ENCODE measurements around the gene USP17L5. TPM values are rescaled to one million over a fixed set of nuclear protein-coding genes. Genes with fewer than 3 reads are reported as not detected.
"Not testable (repeated sequence)": the region's sequence is repeated elsewhere in the genome, so short reads cannot be mapped to it uniquely, and the experiment has no call there.

Gene USP17L5
- polyA plus RNA-seq, 1 donor from 2014 or later, result not detected

DNA sequence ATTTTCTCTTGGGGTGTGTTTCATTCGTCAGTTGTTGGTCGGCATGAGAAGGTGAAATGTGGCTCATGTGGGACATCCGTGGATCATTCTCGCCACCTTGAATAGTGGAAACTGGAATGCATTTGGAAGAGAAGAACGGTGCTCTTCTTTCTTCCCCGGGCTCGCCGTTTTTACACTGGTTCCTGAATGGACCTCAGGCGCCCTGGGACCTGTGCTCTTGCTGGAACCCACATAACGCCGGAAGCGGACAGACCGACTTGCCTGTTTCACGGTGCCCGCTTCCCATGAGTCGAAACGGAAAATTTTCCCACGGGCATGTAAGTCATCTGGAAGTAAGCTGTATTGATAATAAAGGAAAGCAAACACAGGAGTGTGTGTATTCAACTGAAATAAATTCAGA is 11.7 kb downstream of the USP17L5 start:
- H3F3A ChIP-seq (ENCODE audit: insufficient read depth, low read length, poor library complexity, severe bottlenecking); H3K27me3 ChIP-seq (ENCODE audit: insufficient read depth, low read depth, low read length); H4K20me1 ChIP-seq (ENCODE audit: insufficient read depth); H3K9ac ChIP-seq (ENCODE audit: low read length); H3K27ac ChIP-seq (ENCODE audit: low read length); H3K4me2 ChIP-seq (ENCODE audit: low read length); H3K9me2 ChIP-seq (ENCODE audit: insufficient read depth, low read length); H3K9me3 ChIP-seq (ENCODE audit: low read length); H3K4me3 ChIP-seq (ENCODE audit: low read length); H2AFZ ChIP-seq (ENCODE audit: low read depth, low read length); H3K79me2 ChIP-seq (replicated peaks; ENCODE audit: insufficient read depth, low read length); H3K36me3 ChIP-seq (ENCODE audit: insufficient read depth, low read length): not testable (repeated sequence)

DNA sequence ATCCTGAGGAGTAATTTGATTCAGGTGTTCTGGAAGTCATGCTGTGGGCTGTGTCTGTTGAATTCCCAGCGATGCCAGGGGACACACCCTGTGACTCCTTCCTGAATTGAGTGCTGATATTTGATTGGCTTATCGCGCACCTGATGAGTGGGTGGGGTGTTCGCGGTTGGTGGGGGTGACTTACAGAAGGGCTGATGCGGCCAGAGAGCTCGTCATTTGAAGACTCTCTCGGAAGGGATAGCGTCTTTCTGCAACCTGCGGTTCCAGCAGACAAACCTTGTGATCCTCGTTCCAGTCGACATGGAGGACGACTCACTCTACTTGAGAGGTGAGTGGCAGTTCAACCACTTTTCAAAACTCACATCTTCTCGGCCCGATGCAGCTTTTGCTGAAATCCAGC is 14.1 kb downstream of the USP17L5 start, which contains the start of gene USP17L29:
TSS of gene USP17L29 (plus strand) at position 301 of the 400 bp plus-strand sequence. CDS start at position 301, 0 bp downstream.
- H2AFZ ChIP-seq (ENCODE audit: low read depth, low read length); H3K36me3 ChIP-seq (ENCODE audit: insufficient read depth, low read length); H3K9me3 ChIP-seq (ENCODE audit: low read length); H3K27ac ChIP-seq (ENCODE audit: low read length); H3F3A ChIP-seq (ENCODE audit: insufficient read depth, low read length, poor library complexity, severe bottlenecking); H4K20me1 ChIP-seq (ENCODE audit: insufficient read depth); H3K9ac ChIP-seq (ENCODE audit: low read length); H3K79me2 ChIP-seq (replicated peaks; ENCODE audit: insufficient read depth, low read length); H3K27me3 ChIP-seq (ENCODE audit: insufficient read depth, low read depth, low read length); H3K9me2 ChIP-seq (ENCODE audit: insufficient read depth, low read length); H3K4me2 ChIP-seq (ENCODE audit: low read length); H3K4me3 ChIP-seq (ENCODE audit: low read length): not testable (repeated sequence)

DNA sequence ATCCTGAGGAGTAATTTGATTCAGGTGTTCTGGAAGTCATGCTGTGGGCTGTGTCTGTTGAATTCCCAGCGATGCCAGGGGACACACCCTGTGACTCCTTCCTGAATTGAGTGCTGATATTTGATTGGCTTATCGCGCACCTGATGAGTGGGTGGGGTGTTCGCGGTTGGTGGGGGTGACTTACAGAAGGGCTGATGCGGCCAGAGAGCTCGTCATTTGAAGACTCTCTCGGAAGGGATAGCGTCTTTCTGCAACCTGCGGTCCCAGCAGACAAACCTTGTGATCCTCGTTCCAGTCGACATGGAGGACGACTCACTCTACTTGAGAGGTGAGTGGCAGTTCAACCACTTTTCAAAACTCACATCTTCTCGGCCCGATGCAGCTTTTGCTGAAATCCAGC is 23.6 kb downstream of the USP17L5 start, which contains the start of gene USP17L30:
TSS of gene USP17L30 (plus strand) at position 301 of the 400 bp plus-strand sequence. CDS start at position 301, 0 bp downstream.
- not testable (repeated sequence) for H3F3A ChIP-seq (ENCODE audit: insufficient read depth, low read length, poor library complexity, severe bottlenecking); H3K9me2 ChIP-seq (ENCODE audit: insufficient read depth, low read length); H3K27ac ChIP-seq (ENCODE audit: low read length); H2AFZ ChIP-seq (ENCODE audit: low read depth, low read length); H3K9me3 ChIP-seq (ENCODE audit: low read length); H3K9ac ChIP-seq (ENCODE audit: low read length); H3K4me2 ChIP-seq (ENCODE audit: low read length); H3K36me3 ChIP-seq (ENCODE audit: insufficient read depth, low read length); H4K20me1 ChIP-seq (ENCODE audit: insufficient read depth); H3K27me3 ChIP-seq (ENCODE audit: insufficient read depth, low read depth, low read length); H3K79me2 ChIP-seq (replicated peaks; ENCODE audit: insufficient read depth, low read length); H3K4me3 ChIP-seq (ENCODE audit: low read length)

DNA sequence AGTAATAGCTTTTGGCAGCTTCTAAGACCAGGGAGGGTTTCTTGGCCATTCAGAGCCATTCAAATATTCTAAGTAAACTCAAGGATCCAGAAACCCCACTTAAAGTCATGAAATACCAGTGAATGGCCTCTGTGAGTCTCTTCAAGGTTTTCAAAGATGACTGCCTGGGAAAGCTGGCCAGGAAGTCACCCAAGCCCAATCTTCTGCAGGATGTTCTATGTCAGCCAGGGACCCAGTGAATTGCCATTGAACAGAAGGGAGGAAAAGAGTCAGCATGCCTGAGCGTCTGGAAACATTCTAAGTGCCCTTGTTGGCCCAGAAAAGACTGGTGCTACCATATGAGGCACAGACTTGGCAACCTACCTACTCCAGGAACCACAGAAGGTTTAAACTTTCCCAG is 40.7 kb downstream of the USP17L5 start:
- not testable (repeated sequence) for H3K36me3 ChIP-seq (ENCODE audit: insufficient read depth, low read length); H3K9me2 ChIP-seq (ENCODE audit: insufficient read depth, low read length); H3K27ac ChIP-seq (ENCODE audit: low read length); H3K9ac ChIP-seq (ENCODE audit: low read length); H3K4me3 ChIP-seq (ENCODE audit: low read length); H3K79me2 ChIP-seq (replicated peaks; ENCODE audit: insufficient read depth, low read length); H4K20me1 ChIP-seq (ENCODE audit: insufficient read depth); H3K4me2 ChIP-seq (ENCODE audit: low read length); H2AFZ ChIP-seq (ENCODE audit: low read depth, low read length); H3K27me3 ChIP-seq (ENCODE audit: insufficient read depth, low read depth, low read length); H3K9me3 ChIP-seq (ENCODE audit: low read length); H3F3A ChIP-seq (ENCODE audit: insufficient read depth, low read length, poor library complexity, severe bottlenecking)

DNA sequence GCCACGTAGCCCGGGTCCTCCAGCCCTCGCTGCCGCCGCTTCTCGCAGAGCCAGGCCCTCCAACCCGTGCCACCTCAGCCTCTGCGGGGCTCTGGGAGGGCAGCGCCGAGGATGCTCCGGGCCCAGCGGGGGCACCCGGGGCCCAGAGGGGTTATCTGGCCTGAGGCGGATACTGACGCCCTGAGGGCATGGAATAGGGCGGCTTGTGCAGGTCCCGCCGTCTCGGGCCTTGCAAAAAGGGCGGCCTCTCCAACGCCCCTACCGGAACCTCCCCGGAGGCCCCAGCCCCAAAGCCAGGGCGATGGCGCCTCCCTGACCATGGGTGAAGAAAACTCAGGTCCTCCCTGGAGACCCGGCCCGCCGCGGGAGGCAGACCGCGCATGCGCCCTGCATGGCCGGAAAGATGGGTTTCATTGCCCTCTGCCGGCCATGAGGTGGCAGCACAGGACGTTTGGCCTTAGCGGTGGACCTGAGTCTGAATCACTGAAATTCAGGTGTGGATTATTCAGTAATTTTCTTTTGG is 41.9 kb downstream of the USP17L5 start:
- H3K79me2 ChIP-seq (replicated peaks; ENCODE audit: insufficient read depth, low read length); H3K27me3 ChIP-seq (ENCODE audit: insufficient read depth, low read depth, low read length); H3K36me3 ChIP-seq (ENCODE audit: insufficient read depth, low read length); H3F3A ChIP-seq (ENCODE audit: insufficient read depth, low read length, poor library complexity, severe bottlenecking); H3K9me2 ChIP-seq (ENCODE audit: insufficient read depth, low read length); H3K27ac ChIP-seq (ENCODE audit: low read length); H2AFZ ChIP-seq (ENCODE audit: low read depth, low read length); H3K9ac ChIP-seq (ENCODE audit: low read length); H3K9me3 ChIP-seq (ENCODE audit: low read length); H3K4me2 ChIP-seq (ENCODE audit: low read length); H4K20me1 ChIP-seq (ENCODE audit: insufficient read depth); H3K4me3 ChIP-seq (ENCODE audit: low read length): not testable (repeated sequence)

DNA sequence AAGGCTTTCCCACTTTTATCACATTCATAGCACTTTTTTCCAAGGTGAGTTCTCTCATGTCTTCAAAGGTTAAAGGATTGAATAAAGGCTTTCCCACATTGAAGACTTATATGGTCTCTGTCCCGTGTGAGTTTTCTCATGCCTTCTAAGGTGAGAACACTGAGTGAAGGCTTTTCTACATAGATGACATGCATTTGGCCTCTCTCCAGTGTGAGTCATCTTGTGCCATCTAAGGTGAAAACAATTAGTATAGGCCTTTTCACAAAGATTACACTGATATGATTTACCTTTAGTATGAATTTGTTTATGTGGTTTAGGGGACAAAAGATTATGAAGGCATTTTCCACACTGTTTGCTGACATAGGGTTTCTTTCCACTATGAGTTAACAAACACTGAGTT is 44.9 kb downstream of the USP17L5 start:
- Histone ChIP-seq H3F3A (ENCODE audit: insufficient read depth, low read length, poor library complexity, severe bottlenecking) (no peaks in the 10 kb centered on the region), H3K9me3 (ENCODE audit: low read length) (no peaks in the 10 kb centered on the region), H4K20me1 (ENCODE audit: insufficient read depth) (no peaks in the 10 kb centered on the region), H3K36me3 (ENCODE audit: insufficient read depth, low read length) (no peaks in the 10 kb centered on the region), H3K27me3 (ENCODE audit: insufficient read depth, low read depth, low read length) (no peaks in the 10 kb centered on the region), H3K9me2 (ENCODE audit: insufficient read depth, low read length) (no peaks in the 10 kb centered on the region), H3K4me3 (ENCODE audit: low read length) (no peak overlapping the region), H3K4me2 (ENCODE audit: low read length) (no peak overlapping the region), H3K9ac (ENCODE audit: low read length) (no peak overlapping the region), H3K27ac (ENCODE audit: low read length) (no peak overlapping the region), H2AFZ (ENCODE audit: low read depth, low read length) (no peak overlapping the region), H3K79me2 (replicated peaks; ENCODE audit: insufficient read depth, low read length) (no peaks in the 10 kb centered on the region)
- TF ChIP-seq POLR2AphosphoS5 (IDR thresholded peaks at IDR 0.05) (no peak), MXI1 (conservative IDR thresholded peaks at IDR 0.05; ENCODE audit: poor library complexity, severe bottlenecking) (no peak), SMC3 (conservative IDR thresholded peaks at IDR 0.05; ENCODE audit: poor library complexity) (no peak), RAD21 (conservative IDR thresholded peaks at IDR 0.05) (no peak), EZH2 (IDR thresholded peaks at IDR 0.05; ENCODE audit: borderline replicate concordance, insufficient read depth, low read length, poor library complexity, severe bottlenecking) (no peak), TAF1 (IDR thresholded peaks at IDR 0.05; ENCODE audit: low read depth) (no peak)
- TF ChIP-seq, protein P1, sequence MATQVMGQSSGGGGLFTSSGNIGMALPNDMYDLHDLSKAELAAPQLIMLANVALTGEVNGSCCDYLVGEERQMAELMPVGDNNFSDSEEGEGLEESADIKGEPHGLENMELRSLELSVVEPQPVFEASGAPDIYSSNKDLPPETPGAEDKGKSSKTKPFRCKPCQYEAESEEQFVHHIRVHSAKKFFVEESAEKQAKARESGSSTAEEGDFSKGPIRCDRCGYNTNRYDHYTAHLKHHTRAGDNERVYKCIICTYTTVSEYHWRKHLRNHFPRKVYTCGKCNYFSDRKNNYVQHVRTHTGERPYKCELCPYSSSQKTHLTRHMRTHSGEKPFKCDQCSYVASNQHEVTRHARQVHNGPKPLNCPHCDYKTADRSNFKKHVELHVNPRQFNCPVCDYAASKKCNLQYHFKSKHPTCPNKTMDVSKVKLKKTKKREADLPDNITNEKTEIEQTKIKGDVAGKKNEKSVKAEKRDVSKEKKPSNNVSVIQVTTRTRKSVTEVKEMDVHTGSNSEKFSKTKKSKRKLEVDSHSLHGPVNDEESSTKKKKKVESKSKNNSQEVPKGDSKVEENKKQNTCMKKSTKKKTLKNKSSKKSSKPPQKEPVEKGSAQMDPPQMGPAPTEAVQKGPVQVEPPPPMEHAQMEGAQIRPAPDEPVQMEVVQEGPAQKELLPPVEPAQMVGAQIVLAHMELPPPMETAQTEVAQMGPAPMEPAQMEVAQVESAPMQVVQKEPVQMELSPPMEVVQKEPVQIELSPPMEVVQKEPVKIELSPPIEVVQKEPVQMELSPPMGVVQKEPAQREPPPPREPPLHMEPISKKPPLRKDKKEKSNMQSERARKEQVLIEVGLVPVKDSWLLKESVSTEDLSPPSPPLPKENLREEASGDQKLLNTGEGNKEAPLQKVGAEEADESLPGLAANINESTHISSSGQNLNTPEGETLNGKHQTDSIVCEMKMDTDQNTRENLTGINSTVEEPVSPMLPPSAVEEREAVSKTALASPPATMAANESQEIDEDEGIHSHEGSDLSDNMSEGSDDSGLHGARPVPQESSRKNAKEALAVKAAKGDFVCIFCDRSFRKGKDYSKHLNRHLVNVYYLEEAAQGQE (IDR thresholded peaks at IDR 0.05; ENCODE audit: borderline replicate concordance), result no peak
